IMR-90 (cell line): ENCODE data around the gene TINCR.

Experiments used
- CHD1 ChIP-seq: IDR thresholded peaks from 2 replicates; pipeline ENCODE4 v1.6.1; 2012; ENCODE audit warnings: low read depth, low read length, improper control_type of control experiment
- CTCF ChIP-seq: conservative IDR thresholded peaks from 2 replicates; pipeline ENCODE4 v1.5.1; 2012; ENCODE audit warnings: mild to moderate bottlenecking, low read depth, low read length, improper control_type of control experiment
- FOS ChIP-seq: fragments of 150-350 bp; IDR thresholded peaks from 2 replicates; pipeline ENCODE4 v1.6.1; 2016; ENCODE audit warnings: low read depth, low read length
- MAFK ChIP-seq: IDR thresholded peaks from 2 replicates; pipeline ENCODE4 v1.6.1; 2012; ENCODE audit warnings: low read depth, low read length, improper control_type of control experiment
- MAZ ChIP-seq: IDR thresholded peaks from 2 replicates; pipeline ENCODE4 v1.6.1; 2012; ENCODE audit warnings: low read depth, mild to moderate bottlenecking, low read length, improper control_type of control experiment, moderate library complexity, borderline replicate concordance
- POLR2A ChIP-seq: IDR thresholded peaks from 2 replicates; pipeline ENCODE4 v1.6.1; 2012; ENCODE audit warnings: mild to moderate bottlenecking, low read depth, low read length
- RAD21 ChIP-seq: IDR thresholded peaks from 2 replicates; pipeline ENCODE4 v1.6.1; 2012; ENCODE audit warnings: low read length, improper control_type of control experiment
- RCOR1 ChIP-seq: IDR thresholded peaks from 2 replicates; pipeline ENCODE4 v1.6.1; 2012; ENCODE audit warnings: mild to moderate bottlenecking, low read length, improper control_type of control experiment; ENCODE audit not compliant: insufficient replicate concordance
- SMC3 ChIP-seq: fragments of 150-350 bp; IDR thresholded peaks from 2 replicates; pipeline ENCODE4 v1.6.1; 2016; ENCODE audit warnings: low read depth, mild to moderate bottlenecking, antibody characterized with exemption, low read length, moderate library complexity
- USF2 ChIP-seq: fragments of 150-350 bp; IDR thresholded peaks from 2 replicates; pipeline ENCODE4 v1.6.1; 2017; ENCODE audit warnings: mild to moderate bottlenecking, antibody characterized with exemption, low read length, low read depth

DNA sequence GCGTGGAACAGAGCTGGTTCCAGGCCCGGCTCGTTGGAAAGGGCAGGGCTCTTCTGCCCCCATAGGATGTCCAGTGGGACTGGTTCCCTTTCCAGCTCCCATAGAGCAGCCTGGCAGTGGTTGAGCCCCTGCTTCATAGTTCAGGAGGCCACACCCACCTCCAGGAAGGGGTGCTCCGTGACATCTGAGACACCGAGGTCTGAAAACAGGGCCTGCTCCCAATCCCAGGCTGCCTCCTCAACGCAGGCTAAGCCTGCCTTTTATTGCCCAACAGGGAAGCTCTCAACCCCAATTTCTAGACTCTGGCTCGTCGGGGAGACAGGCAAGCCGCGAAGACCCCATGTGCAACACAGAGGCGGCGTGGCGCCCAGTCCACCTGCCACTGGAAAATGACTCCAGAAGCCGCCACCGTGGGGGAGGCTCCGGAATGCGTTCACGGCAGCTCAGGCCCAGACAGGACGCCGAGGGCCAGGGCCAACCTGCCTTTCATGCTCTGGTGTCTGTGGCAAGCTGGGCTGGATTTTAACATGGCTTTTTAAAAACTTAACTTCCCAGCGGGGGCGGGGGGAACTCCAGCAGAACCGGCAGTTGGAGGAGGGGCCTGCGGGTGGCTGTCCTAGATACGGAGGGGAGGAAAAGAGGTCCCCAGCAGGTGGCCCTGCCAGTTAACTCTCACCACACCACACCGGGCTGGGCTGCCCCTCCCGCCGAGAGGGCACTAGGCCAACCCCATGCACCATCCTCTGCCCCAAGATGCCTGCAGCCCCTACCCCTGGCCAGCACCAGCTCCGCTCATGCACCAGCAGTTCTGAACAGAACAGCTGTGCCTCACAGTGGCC, 17.9 kb upstream of the TINCR start:
- TF ChIP-seq MAFK (no peak), POLR2A (no peak), CTCF (no peak), CHD1 (no peak), MAZ (no peak), RAD21 (no peak), RCOR1 (no peak), USF2 (no peak), FOS (no peak), SMC3 (no peak)
